Activated CD8-positive, alpha-beta memory T cell treated with anti-CD3 and anti-CD28 coated beads for 24 hours (primary cell): Measurements from ENCODE around the gene C16orf78.
A peak's percentile ranks its signal among the peaks of the same experiment; 100 is the strongest.

Experiments used
- DNase-seq: peaks from one replicate; pipeline ENCODE4 v3.0.0-alpha.2; 2020

Gene C16orf78

GRCh38 chr16:49398761-49399160, 25.2 kb downstream of the C16orf78 start:
- no peak for DNase-seq

- DNase-seq: no peak
These were observed 26.2 kb downstream of the C16orf78 start for GRCh38 chr16:49399594-49400364.

- DNase-seq: no peak
These were observed 27.0 kb downstream of the C16orf78 start for GRCh38 chr16:49400611-49401010.

- no peak for DNase-seq
These were observed 31.5 kb downstream of the C16orf78 start for GRCh38 chr16:49405123-49405522.

- DNase-seq: no peak
These were observed 31.9 kb downstream of the C16orf78 start for GRCh38 chr16:49405530-49405929.

GRCh38 chr16:49407873-49408550, 34.4 kb downstream of the C16orf78 start:
- peak; percentile 82 for DNase-seq

- DNase-seq: no peak
These were observed 35.5 kb downstream of the C16orf78 start for GRCh38 chr16:49409121-49409520.

- no peak for DNase-seq
These were observed 36.6 kb downstream of the C16orf78 start for GRCh38 chr16:49410226-49410625.

- no peak for DNase-seq
These were observed 37.7 kb downstream of the C16orf78 start for GRCh38 chr16:49411121-49411970.

- no peak for DNase-seq
These were observed 41.1 kb downstream of the C16orf78 start for GRCh38 chr16:49414671-49415070.

- DNase-seq: no peak
These were observed 41.5 kb downstream of the C16orf78 start for GRCh38 chr16:49415083-49415482.

- DNase-seq: no peak
These were observed 42.5 kb downstream of the C16orf78 start for GRCh38 chr16:49416001-49416675.

GRCh38 chr16:49417354-49417753, 43.8 kb downstream of the C16orf78 start:
- no peak for DNase-seq

- DNase-seq: no peak
These were observed 45.4 kb downstream of the C16orf78 start for GRCh38 chr16:49419006-49419405.

- DNase-seq: no peak
These were observed 46.3 kb downstream of the C16orf78 start for GRCh38 chr16:49419862-49420261.

GRCh38 chr16:49422896-49423295, 49.3 kb downstream of the C16orf78 start:
- no peak for DNase-seq

- no peak for DNase-seq
These were observed 51.4 kb downstream of the C16orf78 start for GRCh38 chr16:49424961-49425360.

- no peak for DNase-seq
These were observed 54.2 kb downstream of the C16orf78 start for GRCh38 chr16:49427771-49428170.

GRCh38 chr16:49428808-49429207, 55.2 kb downstream of the C16orf78 start:
- DNase-seq: no peak

- DNase-seq: no peak
These were observed 57.4 kb downstream of the C16orf78 start for GRCh38 chr16:49431040-49431439.

- no peak for DNase-seq
These were observed 58.1 kb downstream of the C16orf78 start for GRCh38 chr16:49431591-49432290.

GRCh38 chr16:49434733-49435132, 61.1 kb downstream of the C16orf78 start:
- no peak for DNase-seq
